Ureter (tissue), 1 donor: ENCODE data around the gene ARHGAP24. TPM values are rescaled to one million over a fixed set of nuclear protein-coding genes. Genes with fewer than 3 reads are reported as not detected.

Experiments
- DNase-seq: peaks from one replicate; pipeline ENCODE4 v3.0.0-alpha.2; 2020; ENCODE audit warnings: low spot score
- total RNA-seq: library from RNA; stranded (reverse); gene quantifications from one replicate; pipeline ENCODE4 v1.2.4, GENCODE V29; 2023
- donor health status: DM: yes; HTN: yes; CAD: no.

Gene ARHGAP24
- total RNA-seq, 1 donor from 2014 or later, result 11.2 TPM

DNA sequence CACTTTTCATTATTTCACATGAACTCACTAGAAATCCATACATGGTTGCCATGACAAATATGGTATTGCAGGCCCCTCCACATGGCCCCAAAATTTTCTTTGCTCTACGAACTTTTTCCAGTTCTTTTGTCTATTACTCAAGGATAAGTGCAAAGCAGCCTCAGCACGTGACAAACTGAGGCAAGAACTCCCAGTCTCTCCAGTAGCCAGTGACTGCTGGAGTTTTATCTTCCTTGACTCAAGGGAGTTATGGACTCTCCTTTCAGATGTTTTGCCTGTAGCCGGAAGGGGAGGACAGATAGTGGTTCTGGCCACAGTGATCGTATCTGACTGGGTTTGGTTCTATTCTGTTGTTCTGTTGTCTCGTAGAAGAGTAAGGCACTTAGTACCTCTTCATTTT lies 105.5 kb downstream of the ARHGAP24 start:
- DNase-seq, result no peak

DNA sequence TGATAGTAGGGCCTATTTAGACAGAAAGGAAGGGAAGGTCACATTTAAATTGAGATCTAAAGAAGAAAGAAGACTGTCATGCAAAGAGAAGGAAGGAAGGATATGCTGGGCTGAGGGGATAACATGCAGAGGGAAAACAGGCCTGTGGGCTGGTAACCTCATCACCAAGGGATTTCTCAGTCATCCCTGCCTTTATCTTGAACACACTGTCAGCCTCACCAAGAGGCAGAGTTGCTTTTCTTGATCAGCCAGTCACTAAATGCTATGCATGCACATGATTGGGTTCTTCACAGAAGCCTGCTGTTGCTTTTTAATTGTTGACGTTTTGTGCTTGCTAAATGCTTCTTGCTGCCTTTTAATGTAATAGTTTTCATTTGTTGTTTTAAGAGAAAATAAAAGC lies 113.0 kb downstream of the ARHGAP24 start:
- DNase-seq, result no peak

DNA sequence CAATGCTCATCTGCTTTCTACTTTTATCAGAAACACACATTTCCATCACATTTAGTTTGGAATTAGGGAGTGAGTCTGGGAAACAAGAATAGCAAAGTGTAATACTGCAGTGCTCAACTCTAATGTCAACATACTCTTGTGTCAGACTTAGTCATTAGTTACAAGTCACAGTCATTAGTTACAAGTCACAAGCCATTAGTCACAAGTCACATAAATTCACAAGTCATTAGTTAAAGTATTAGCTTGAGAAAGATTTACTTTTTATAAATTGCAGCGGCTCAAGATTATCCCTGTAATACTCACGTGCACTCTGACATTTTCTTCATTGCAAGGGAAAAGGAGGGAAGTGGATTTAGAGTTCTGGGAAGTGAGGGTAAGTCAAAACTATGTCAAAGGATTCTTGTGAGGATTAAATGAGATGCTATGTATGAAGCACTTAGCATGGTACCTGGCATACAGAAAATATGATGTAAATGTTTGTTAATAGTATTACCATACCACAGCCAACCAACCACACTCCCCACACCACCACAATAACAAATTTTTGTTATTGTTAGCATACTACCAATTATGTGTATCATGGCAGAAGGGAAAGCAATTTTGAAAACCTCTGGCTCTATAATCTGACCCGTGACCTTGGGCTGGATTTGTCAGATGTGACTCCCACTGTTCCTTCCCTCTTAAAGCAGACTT lies 116.6 kb downstream of the ARHGAP24 start:
- DNase-seq, result no peak

DNA sequence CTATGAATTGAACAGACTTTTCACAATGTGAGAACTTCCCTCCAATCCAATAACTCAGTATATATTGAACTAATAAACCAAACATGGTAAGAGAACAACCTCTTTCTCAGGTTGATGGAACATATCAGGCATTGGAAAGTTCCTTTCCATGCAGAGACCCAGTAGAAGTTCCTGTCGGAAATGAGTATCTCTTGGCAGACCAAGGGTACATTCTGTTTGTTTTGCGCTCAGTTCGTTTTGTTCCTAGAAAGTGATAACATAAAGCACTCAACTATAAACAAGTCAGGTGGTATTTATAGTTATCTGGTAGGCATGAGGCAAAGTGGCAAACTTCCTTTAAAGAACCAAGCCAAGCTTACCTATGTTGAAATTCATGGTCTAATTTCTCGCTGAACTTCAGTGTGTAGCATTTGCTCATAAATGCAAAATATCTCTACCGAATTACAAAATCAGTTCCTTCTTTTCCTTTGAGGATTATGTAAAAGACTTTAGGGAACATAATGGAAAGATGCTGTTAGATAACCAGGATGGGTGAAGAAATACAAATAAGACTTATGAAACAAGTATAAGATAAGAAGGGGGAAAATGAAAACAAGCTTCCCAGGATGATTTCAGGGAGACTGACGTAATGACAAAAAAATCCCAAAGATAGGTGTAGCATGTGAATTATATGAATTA lies 120.3 kb downstream of the ARHGAP24 start:
- DNase-seq, result no peak

DNA sequence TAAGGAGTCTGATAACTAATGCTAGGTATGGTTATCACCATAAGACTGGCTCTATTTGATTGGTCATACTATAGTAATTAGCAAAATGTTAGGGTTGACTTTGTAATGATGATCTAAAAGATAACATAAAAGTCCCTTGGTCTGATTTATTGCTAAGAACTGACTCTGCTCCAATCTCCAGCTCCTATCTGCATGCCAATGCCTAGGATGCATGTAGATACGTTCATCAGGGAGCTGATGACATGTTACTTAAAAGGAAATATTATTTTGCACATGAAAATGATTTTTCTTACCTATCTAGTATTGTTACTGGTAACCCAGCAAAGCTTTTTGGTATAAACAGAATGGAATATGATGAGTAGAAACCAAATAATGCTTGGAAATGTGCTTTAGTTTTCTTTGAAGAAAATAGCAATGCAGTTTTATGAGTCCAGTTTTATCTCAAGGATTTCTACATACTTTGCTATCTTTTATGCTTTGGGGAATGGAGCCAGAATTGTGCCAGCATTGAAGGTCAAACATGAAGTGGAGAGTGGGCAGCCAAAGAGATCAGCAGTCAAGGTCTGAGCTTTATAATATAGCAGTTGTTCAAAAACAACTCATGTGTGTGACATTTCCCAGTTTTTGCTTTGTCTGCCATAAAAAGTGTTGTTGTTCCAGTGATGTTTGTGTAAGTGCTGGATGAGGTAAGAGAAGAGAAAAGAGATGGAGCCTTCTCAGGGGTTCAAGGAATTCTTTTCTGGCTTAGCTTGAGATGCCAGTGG lies 121.0 kb downstream of the ARHGAP24 start:
- DNase-seq, result no peak

DNA sequence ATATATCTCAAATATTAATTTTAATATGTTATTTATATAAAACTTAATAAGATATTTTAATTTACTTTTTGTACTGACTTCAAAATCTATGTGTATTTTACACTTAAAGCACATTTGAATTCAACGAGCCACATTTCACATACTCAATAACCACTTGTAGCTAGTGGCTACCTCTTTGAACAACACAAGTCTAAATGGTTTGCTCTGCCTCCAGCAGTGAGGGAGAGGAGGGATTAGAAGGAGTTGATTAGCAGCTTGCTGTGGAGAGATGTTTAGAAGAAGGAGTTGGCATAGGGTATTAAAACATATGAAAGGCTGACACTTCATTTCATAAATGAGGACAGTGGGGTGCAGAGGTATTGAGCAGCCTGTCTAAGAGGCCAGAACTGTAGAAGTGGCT lies 124.0 kb downstream of the ARHGAP24 start:
- DNase-seq, result no peak

DNA sequence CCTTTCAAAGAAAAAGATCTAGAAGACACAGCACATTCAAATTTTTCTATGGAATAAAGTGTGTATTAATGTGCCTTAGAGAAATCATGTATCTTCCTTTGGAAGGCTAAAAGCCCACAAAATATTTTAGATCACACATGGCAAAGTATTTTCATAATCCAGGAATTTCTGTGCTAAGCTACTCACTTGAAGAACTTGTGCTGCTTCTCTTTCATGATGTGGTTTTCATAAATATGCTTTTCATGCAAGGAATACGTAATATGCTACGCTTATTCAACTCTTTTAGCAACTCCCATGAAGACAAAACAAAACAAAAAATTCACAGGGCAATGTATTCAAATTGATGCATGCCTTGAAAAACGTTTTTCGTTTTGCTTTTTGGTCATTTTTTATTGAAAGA lies 125.6 kb downstream of the ARHGAP24 start:
- no peak for DNase-seq

DNA sequence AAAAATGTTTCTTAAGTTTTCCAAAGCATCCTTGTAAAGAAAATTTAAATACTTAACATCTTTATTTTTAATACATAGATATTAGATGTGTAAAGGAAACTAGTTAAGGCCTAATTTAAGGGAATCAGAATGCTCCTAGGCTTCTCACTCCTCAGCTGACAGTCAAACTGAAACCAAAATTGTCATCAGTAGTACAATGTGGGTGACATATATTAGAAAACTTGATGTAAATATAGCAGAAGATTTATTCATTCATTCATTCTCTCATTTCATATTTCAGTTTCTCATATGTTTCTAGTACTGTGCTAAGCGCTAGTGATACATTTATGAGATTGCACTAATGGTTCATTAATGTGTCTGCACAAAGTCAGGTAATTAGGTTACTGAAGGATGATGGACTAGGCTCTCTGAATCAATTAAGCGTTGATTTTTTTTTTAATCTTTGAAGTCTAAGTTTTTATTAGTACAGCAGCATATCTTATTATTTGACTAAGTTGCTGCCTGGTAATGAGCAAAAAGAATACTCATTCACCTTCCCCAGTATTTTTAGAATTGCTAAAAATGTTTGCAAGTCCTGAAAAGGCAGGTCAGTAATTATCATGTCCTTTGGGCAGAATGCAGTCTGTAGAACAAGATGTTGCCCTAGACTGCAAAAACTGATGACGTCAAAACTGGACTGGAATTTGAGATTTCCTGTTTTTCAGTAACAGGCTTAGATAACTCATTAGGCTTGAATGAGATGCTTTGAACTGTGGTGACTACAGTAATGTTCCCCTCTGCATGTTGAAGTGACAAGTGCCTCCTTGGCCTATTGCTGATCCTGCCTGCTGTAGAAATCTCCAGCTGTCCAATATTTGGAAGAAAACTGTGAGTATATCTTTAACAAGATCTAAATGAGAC lies 128.7 kb downstream of the ARHGAP24 start:
- DNase-seq, result no peak

DNA sequence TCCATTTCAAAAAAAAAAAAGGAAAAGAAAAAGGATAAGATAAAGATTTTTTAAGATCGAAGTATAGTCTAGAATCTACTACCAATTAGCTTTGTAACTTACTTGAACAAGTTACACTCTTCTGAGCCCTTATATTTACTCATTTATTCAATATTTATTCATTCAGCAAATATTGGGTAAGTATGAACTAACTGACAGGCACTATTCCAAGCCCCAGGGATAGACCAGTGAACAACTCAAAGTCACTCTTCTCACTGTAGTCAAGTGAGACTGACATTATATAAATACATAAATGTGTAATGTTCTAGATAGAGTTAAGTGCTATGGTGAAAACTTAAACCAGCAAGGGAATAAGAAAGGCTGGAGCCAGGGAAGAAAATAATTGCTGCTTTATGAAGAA lies 131.6 kb downstream of the ARHGAP24 start:
- no peak for DNase-seq

DNA sequence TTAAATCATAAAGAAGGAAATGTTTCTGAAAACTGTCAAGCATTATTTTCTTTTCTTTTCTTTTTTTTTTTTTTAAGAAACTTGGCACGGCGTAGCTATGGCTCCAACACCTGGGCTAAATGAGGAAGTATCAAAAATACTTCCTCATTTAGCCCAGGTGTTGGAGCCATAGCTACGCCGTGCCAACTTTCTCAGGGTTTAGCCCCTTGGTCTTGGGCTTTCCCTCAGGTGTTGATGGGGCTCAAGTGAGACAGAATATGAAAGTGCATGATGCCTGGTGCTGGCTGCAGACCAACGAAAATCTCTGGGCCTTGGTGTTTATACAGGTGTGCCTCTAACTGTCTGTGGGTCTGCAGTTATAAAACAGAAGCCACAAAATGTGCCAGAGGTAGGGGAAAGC lies 132.7 kb downstream of the ARHGAP24 start:
- DNase-seq, result no peak

DNA sequence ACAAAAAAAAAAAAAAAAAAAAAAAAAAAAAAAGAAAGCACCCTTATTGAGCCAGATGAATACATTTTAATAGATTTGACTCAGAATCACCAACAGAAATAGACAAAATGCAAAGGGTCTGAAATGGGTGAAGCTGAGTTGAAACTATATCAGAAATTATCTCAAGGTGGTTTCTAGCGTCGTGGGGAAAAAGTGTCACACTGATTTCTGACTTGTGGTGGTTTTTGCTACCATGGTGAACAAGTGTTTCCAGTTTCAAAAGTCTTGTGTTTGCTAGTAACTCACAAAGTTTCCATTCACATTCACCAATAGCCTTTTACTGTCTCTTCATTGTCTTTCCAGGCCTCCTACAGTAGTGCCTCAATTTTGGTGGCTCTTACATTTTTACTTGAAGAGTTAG lies 135.5 kb downstream of the ARHGAP24 start:
- DNase-seq, result no peak

DNA sequence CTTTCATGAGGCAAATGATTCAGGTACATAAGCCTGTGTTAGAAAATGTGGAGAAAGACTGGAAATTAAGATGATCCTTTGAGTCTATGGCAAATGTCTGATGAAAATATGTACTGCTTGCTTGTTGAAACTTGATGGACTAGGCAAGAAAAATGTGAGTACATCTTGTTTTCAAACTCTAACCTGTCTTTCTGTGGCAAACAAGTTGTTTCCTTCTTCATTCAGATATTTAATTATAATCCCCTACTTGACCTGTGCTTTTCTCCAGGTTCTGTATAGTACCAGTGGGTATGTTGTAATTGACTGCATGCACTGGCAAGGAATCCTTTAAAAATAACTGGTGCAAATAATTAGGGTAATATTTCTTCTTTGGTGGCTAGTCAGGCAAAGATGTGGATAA lies 136.7 kb downstream of the ARHGAP24 start:
- no peak for DNase-seq

DNA sequence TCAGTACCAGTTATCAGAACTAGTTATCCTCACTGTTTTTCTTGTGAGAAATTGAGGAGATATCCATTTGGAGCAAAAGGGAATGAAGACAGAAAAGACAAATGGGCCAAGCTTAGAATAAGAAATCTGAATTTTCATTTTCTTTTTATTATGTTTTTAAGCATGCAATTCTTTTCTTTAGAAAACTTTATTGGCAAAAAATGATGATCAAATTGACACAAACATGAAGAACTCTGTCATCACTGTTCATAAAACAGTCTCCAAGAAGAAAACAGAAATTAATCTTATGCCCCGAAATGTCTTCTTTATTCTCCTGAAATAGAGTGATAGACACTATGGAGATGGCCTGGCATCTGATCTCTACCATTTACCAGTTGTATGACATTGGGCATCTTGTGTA lies 139.0 kb downstream of the ARHGAP24 start:
- no peak for DNase-seq

DNA sequence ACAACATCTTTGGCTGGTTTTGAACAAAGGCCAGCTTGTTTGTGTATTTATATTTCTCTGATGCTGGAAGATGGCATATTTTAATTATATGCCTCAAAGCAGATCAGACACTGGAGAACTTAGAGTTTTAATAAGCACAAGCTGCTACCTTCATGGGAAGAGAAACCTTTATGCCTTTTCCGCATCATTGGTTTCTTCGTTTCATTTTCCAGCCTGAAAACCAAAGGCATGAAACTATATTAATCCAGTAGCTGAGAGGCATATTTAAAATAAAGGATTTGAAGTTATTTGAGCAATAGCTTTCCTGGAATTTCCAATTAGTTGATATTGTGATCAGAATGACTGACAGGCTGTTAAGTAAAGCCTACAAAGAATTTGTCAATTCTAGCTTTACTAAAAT lies 141.0 kb downstream of the ARHGAP24 start:
- DNase-seq, result no peak

DNA sequence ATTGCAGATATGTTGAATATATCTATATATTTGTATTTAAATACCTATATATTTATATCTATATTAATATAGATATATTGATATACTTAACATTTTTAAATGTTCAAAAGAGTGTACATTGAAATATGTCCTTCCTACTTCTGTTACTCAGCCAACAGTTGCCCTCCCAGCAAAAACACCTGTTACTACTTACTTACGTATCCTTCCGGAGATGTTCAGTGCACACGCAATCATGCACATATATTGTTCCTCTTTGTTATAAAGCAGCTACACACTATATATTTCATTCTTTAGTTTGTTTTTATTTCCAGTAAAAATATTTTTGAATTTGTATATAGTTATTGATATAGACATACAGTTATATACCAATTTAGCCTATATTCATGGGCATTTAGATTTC lies 142.3 kb downstream of the ARHGAP24 start:
- DNase-seq, result no peak

DNA sequence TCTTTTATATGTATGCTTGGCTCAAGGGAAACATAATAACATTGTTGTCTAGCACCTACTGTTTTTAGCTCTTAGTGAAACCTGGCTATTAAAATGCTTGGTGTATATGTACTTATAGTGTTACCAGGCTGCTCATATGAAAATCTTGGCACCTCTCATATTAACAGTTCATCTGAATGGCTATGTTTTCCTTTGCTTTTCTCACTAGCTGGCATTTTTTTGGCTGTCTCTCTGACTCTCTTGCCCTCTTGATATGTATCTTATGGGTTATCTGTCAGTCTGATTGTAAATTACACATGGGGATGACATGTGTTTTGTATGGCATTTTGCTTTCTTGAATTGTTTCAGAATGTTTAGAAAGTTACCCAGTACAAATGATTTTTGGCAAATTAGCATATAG lies 158.0 kb downstream of the ARHGAP24 start:
- no peak for DNase-seq

DNA sequence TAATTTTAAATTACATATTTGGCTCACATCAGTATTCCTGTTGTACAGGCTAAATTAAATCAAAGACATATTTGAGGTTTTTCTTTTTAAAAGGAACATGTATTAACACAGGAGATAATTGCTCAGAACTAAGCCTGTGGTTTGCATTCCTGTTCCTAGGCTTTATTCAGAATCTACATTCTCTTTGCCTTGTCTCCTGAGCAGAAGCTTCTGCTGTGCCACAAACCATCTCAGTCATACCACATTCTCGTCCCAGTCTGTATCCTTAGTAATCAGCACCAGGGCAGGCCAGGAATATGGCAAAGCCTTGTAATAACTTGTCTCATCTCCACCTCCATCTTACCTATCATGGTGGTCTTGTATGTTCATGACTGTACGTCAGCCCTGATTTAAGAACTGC lies 162.8 kb downstream of the ARHGAP24 start:
- no peak for DNase-seq

DNA sequence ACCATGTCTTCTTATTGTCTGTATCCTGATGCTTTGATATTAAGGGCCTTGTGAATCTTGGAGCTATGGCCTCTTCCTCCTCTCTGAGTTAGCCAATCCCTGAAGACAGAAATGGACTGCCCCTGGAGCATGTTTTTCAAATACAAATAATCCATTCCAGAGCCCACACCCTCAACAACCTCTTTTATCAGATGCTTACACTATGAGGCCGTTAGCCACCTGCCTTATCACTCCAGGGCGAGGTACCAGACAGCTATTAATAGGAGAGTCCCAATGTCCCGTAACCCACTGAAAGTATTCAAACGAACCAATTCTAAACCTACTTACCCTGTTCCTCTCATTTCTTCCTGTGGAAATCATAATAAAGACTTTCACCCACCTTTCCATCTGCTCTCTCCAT lies 165.0 kb downstream of the ARHGAP24 start:
- no peak for DNase-seq

DNA sequence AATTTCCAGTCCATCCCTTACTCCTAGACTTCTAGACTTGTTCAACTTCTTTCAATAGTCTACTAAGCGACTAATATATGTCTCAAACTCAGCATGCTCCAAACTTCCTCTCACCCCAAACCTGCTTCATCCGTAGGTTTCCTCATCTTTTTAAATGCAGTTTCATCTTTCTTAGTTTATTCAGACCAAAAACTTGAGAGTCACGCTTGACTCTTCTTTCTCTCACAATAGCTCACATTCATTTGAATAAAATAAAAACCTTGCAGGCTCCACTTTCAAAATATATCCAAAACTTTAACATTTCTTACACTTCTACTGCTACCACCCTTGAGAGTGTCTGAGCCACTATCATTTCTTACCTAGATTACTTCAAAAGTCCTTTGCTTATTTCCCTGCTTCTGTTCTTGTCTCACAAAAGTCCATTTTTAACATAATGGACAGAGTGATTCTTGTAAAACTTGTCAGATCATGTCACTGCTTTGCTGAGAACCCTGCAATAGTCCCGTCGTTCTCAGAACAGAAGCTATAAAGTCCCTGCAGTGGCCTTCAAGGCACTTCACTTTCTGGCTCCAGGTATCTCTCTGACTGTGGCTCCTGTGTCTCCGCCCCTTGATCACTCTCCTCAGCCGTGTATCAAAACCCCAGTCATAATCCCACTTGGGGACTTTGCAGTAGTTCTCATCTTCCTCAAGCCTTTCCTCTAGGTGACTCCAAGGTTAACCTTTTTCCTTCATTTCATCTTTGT lies 167.6 kb downstream of the ARHGAP24 start:
- DNase-seq, result no peak

DNA sequence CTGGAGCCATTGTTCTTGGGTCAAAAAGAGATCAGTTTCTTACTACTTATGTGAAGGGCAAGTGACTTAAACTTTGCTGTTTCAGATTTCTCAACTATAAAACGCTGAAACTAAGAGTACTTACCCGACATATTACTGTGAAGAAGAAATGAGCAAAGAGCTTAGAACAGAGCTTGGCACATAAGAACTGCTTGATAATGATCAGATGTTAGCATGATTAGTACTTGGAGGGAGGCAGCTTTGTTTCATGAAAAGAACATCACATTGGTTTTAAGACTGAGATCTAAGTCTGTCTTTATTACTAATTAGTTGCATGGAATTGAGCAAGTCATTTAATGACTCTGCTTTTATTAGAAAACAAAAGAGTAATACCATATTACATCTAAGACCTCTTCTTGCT lies 169.1 kb downstream of the ARHGAP24 start:
- DNase-seq, result no peak

DNA sequence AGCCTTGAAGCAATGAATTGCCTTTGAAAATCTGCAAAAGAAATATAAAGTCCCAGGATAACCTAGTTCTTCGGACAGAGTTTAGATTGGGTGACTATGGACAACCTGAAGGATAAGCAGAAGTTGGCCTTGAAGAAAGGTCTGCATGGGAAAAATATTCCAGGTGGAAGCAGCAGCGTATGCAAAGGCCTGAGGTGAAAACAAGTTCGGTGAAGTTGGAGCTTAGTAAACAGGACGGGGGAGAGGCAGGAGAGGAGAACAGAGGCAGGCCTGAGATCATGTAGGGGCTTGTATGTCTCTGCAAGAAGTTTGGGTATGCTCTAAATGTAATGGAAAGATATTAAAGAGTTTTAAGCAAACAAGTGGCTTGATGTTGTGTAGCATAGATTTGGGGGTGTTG lies 176.0 kb downstream of the ARHGAP24 start:
- DNase-seq, result no peak
